Left ventricle myocardium inferior (tissue), 1 donor: ENCODE data around the gene MRPL22. TPM values are rescaled to one million over a fixed set of nuclear protein-coding genes. Genes with fewer than 3 reads are reported as not detected.

Experiments used
- DNase-seq: peaks from one replicate; pipeline ENCODE4 v3.0.0-alpha.2; 2020
- H3K27ac ChIP-seq: fragments of 200-600 bp; replicated peaks from 2 replicates; pipeline ENCODE4 v1.8.0; 2021
- H3K27me3 ChIP-seq: fragments of 200-600 bp; 2 replicates; pipeline ENCODE4 v1.8.0; 2021; ENCODE audit warnings: low read depth
- H3K36me3 ChIP-seq: fragments of 200-600 bp; 2 replicates; pipeline ENCODE4 v1.8.0; 2021
- H3K4me1 ChIP-seq: fragments of 200-600 bp; 2 replicates; pipeline ENCODE4 v1.8.0; 2021
- H3K4me3 ChIP-seq: fragments of 200-600 bp; 2 replicates; pipeline ENCODE4 v1.8.0; 2021; ENCODE audit warnings: mild to moderate bottlenecking, moderate library complexity
- H3K9me3 ChIP-seq: fragments of 200-600 bp; replicated peaks from 2 replicates; pipeline ENCODE4 v1.8.0; 2021
- intact Hi-C: fragments of 100-400 bp; cut with micrococcal nuclease; formaldehyde crosslinking; loops from one replicate; pipeline ENCODE4 v1.11.0; 2022
- total RNA-seq: library from RNA; stranded (reverse); fragmentation: NEBNext Ultra II Directional; extraction: Animal tissue kit (Norgen Biotek cat#: 25700); gene quantifications from one replicate; pipeline ENCODE4 v1.2.1, GENCODE V29; 2021
- TF ChIP-seq, protein P1 (sequence below): fragments of 200-600 bp; IDR thresholded peaks from 2 replicates; pipeline ENCODE4 v1.8.0; 2021; ENCODE audit warnings: antibody characterized with exemption, mild to moderate bottlenecking, borderline replicate concordance
- donor health status: DM: no; HTN: yes; CAD: no; lungs with severe emphysema.

The MRPL22 gene
- total RNA-seq, 1 donor from 2014 or later, result 78.4 TPM

DNA sequence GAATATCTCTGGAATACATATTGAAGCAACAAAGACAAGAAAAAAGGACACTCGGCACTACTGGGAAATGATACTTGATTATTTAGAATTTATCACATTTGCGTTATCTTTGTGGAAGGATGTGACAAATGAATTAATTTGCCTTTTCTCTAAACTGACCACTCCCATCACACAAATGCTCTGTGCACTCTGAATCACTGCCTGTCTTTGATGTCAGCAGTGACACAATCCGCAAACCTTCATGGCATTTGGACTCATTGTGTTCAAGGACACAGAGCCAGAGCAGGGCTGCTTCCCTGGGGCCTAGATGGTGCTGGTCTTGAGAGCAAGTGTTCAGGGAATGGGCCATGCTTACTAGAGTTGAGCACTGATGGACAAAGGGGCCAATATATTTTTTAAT, 67.8 kb downstream of the MRPL22 start:
- intact Hi-C loops, result no loop called here
- DNase-seq, result no peak
- Histone ChIP-seq H3K9me3 (no peaks in the 10 kb centered on the region), H3K4me1 (no peaks in the 10 kb centered on the region), H3K27me3 (no peaks in the 10 kb centered on the region), H3K36me3 (no peaks in the 10 kb centered on the region), H3K27ac (no peak overlapping the region), H3K4me3 (no peak overlapping the region)
- TF ChIP-seq, protein P1, sequence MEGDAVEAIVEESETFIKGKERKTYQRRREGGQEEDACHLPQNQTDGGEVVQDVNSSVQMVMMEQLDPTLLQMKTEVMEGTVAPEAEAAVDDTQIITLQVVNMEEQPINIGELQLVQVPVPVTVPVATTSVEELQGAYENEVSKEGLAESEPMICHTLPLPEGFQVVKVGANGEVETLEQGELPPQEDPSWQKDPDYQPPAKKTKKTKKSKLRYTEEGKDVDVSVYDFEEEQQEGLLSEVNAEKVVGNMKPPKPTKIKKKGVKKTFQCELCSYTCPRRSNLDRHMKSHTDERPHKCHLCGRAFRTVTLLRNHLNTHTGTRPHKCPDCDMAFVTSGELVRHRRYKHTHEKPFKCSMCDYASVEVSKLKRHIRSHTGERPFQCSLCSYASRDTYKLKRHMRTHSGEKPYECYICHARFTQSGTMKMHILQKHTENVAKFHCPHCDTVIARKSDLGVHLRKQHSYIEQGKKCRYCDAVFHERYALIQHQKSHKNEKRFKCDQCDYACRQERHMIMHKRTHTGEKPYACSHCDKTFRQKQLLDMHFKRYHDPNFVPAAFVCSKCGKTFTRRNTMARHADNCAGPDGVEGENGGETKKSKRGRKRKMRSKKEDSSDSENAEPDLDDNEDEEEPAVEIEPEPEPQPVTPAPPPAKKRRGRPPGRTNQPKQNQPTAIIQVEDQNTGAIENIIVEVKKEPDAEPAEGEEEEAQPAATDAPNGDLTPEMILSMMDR, result no peak

DNA sequence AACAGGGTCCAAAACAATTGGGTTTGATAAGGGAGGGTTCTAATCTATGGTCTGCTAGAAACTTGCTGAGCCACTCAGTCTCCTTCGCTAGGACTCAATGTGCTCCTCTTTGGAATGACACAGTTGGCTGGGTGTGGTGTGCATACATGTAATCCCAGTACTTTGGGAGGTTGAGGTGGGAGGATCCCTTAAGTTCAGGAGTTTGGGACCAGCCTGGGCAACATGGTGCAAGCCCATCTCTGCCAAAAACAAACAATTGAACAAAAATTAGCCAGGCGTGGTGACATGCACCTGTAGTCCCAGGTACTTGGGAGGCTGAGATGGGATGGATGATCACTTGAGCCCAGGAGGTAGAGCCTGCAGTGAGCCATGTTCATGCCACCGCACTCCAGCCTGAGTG, 70.0 kb downstream of the MRPL22 start:
- intact Hi-C loops, result no loop called here
- H3K9me3 ChIP-seq, result no peaks in the 10 kb centered on the region
- no peaks in the 10 kb centered on the region for H3K36me3 ChIP-seq
- no peak overlapping the region for H3K27ac ChIP-seq
- no peak overlapping the region for H3K4me3 ChIP-seq
- no peak for DNase-seq
- no peaks in the 10 kb centered on the region for H3K27me3 ChIP-seq
- TF ChIP-seq, protein P1, result no peak
- no peaks in the 10 kb centered on the region for H3K4me1 ChIP-seq

- Histone ChIP-seq H3K4me3 (no peak within 1 kb of the TSS), H3K9me3 (no peaks in the 10 kb centered on the region), H3K27ac (no peak within 1 kb of the TSS), H3K27me3 (no peaks in the 10 kb centered on the region), H3K36me3 (no peaks in the 10 kb centered on the region), H3K4me1 (no peaks in the 10 kb centered on the region)
- no peak for DNase-seq
- intact Hi-C loops, result no loop called here
- TF ChIP-seq, protein P1, result no peak
Measured at GRCh38 chr5:155013526-155013925, 72.7 kb downstream of the MRPL22 start, which contains the start of gene KIF4B. TSS of gene KIF4B (plus strand) at chr5:155013755. CDS start at chr5:155013860, 105 bp downstream.

- Histone ChIP-seq H3K4me1 (no peaks in the 10 kb centered on the region), H3K27me3 (no peaks in the 10 kb centered on the region), H3K9me3 (no peaks in the 10 kb centered on the region), H3K27ac (no peak overlapping the region), H3K36me3 (no peaks in the 10 kb centered on the region), H3K4me3 (no peak overlapping the region)
- no peak for DNase-seq
- TF ChIP-seq, protein P1, result no peak
- intact Hi-C loops, result no loop called here
Measured at GRCh38 chr5:155015239-155015638, 74.4 kb downstream of the MRPL22 start.

GRCh38 chr5:155017610-155018009, 76.7 kb downstream of the MRPL22 start:
- no peak for DNase-seq
- Histone ChIP-seq H3K27me3 (no peaks in the 10 kb centered on the region), H3K27ac (no peak overlapping the region), H3K4me3 (no peak overlapping the region), H3K9me3 (no peaks in the 10 kb centered on the region), H3K4me1 (no peaks in the 10 kb centered on the region), H3K36me3 (no peaks in the 10 kb centered on the region)
- TF ChIP-seq, protein P1, result no peak
- intact Hi-C loops, result no loop called here

Other genes with a start within 250 kb of the MRPL22 start
- 148 TPM for gene LARP1, start 185.7 kb upstream of the MRPL22 start, total RNA-seq
- 23.5 TPM for gene FAXDC2, start 90.5 kb upstream of the MRPL22 start, total RNA-seq
- 23.3 TPM for gene CNOT8, start 82.4 kb upstream of the MRPL22 start, total RNA-seq
- 14.0 TPM for gene GEMIN5, start 2.9 kb upstream of the MRPL22 start, total RNA-seq
- not detected for gene KIF4B, start 72.7 kb downstream of the MRPL22 start, total RNA-seq